ENCODE measurements around the gene DOC2A. TPM values are rescaled to one million over a fixed set of nuclear protein-coding genes. Genes with fewer than 3 reads are reported as not detected.

Gene DOC2A
- total and polyA plus RNA-seq, 2 donors (not counting 3 experiments of a cell fraction or from before 2014, with no cell fraction given) = 0.60 to 0.63 TPM

- no TSS peak for BruUV-seq (replicated peaks)
- CTCF ChIA-PET = interaction anchor here (0.6 to 0.7 kb wide), 2 partner anchors 12 to 327 kb away, joined by 3 read pairs; no protein-coding TSS in a partner anchor
- Histone ChIP-seq H3K9ac (replicated peaks; ENCODE audit: extremely low read depth, insufficient read depth, low read length) (no peak overlapping the region), H3K9me1 (replicated peaks; ENCODE audit: control insufficient read depth, extremely low read depth, insufficient read depth, low read length) (no peaks in the 10 kb centered on the region), H3K79me2 (ENCODE audit: control insufficient read depth, insufficient read depth, low read length) (no peaks in the 10 kb centered on the region), H3K4me3 (replicated peaks in 1 of 3; ENCODE audit: insufficient read depth in 1 of 3, low read depth in 1 of 3, low read length in 3 of 3) (no peak overlapping the region), H2AFZ (ENCODE audit: low read depth, low read length) (no peak overlapping the region), H4K20me1 (replicated peaks; ENCODE audit: control insufficient read depth, extremely low read depth, insufficient read depth, low read length) (no peaks in the 10 kb centered on the region), H3K27ac (ENCODE audit: insufficient read depth, low read depth, low read length) (no peak overlapping the region), H3K27me3 (ENCODE audit: control insufficient read depth in 2 of 2, insufficient read depth in 2 of 2, low read length in 2 of 2) (peaks cover 15 to 20% of the 10 kb centered on the region in 2 experiments), H3K9me3 (replicated peaks; ENCODE audit: control insufficient read depth, insufficient read depth, low read length) (no peaks in the 10 kb centered on the region), H3K4me2 (ENCODE audit: insufficient read depth, low read length) (no peak overlapping the region), H3K4me1 (ENCODE audit: control insufficient read depth, extremely low read depth, insufficient read depth, low read length) (no peaks in the 10 kb centered on the region), H3K36me3 (ENCODE audit: control insufficient read depth in 2 of 2, extremely low read depth in 1 of 2, insufficient read depth in 2 of 2, low read length in 2 of 2) (no peaks in the 10 kb centered on the region)
- POLR2A ChIA-PET = no interaction called here
- intact Hi-C loops (cut with micrococcal nuclease) = no loop called here
- DNase-seq (ENCODE audit: low read depth, low spot score) (no peak), FAIRE-seq (no peak)
- dilution Hi-C loops (cut with MboI; ENCODE audit: extremely low pct_ligation_motif_present, low sequenced_read_pairs) = no loop called here
- TF ChIP-seq FOS (IDR thresholded peaks at IDR 0.05; ENCODE audit: borderline replicate concordance, insufficient read depth, low read length) = no peak
- no peak for TF ChIP-seq MYC (IDR thresholded peaks at IDR 0.05; ENCODE audit: low read depth, low read length)
- TF ChIP-seq MAX (IDR thresholded peaks at IDR 0.05; ENCODE audit: insufficient read depth, insufficient read length) = no peak
- TF ChIP-seq POLR2A (IDR thresholded peaks at IDR 0.05; ENCODE audit: low read depth, low read length) = no peak
- no peak for TF ChIP-seq EZH2 (IDR thresholded peaks at IDR 0.05; ENCODE audit: borderline replicate concordance, low read depth, low read length, severe bottlenecking)
- no peak for TF ChIP-seq GATA2 (IDR thresholded peaks at IDR 0.05; ENCODE audit: insufficient read depth, insufficient read length, low read depth, low read length)
- no peak for TF ChIP-seq POLR2AphosphoS5 (IDR thresholded peaks at IDR 0.05; ENCODE audit: insufficient read depth, low read depth, low read length)
- no peak for TF ChIP-seq JUN (IDR thresholded peaks at IDR 0.05; ENCODE audit: borderline replicate concordance, insufficient read depth, insufficient read length, low read depth)
- TF ChIP-seq, protein P1, sequence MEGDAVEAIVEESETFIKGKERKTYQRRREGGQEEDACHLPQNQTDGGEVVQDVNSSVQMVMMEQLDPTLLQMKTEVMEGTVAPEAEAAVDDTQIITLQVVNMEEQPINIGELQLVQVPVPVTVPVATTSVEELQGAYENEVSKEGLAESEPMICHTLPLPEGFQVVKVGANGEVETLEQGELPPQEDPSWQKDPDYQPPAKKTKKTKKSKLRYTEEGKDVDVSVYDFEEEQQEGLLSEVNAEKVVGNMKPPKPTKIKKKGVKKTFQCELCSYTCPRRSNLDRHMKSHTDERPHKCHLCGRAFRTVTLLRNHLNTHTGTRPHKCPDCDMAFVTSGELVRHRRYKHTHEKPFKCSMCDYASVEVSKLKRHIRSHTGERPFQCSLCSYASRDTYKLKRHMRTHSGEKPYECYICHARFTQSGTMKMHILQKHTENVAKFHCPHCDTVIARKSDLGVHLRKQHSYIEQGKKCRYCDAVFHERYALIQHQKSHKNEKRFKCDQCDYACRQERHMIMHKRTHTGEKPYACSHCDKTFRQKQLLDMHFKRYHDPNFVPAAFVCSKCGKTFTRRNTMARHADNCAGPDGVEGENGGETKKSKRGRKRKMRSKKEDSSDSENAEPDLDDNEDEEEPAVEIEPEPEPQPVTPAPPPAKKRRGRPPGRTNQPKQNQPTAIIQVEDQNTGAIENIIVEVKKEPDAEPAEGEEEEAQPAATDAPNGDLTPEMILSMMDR (IDR thresholded peaks at IDR 0.05; ENCODE audit: extremely low read depth in 1 of 2, insufficient read depth in 1 of 2, low read depth in 1 of 2, low read length in 2 of 2) = no peak
Observed at GRCh38 chr16:30027588-30028437, 17.0 kb upstream of the DOC2A start.

Measured in endothelial cell of umbilical vein (primary cell).